Sigmoid colon (tissue), 7 donors: ENCODE data around the gene CHN2. TPM values are rescaled to one million over a fixed set of nuclear protein-coding genes. Genes with fewer than 3 reads are reported as not detected.
A peak's percentile ranks its signal among the peaks of the same experiment; 100 is the strongest.

ENCODE experiments used
- DNase-seq: peaks from one replicate; pipeline ENCODE4 v3.0.0-alpha.2; 2019
- H3K27ac ChIP-seq, 4 donors: fragments of 200-600 bp; sonication (generic); one replicate each; pipeline ENCODE4 v1.5.1; 2016 to 2019; ENCODE audit warnings: mild to moderate bottlenecking in 1 of 4
- H3K27me3 ChIP-seq, 3 donors: fragments of 200-600 bp; sonication (generic); one replicate each; pipeline ENCODE4 v1.5.1; 2019; ENCODE audit warnings: mild to moderate bottlenecking in 1 of 3
- H3K36me3 ChIP-seq, 4 donors: fragments of 200-600 bp; sonication (generic); one replicate each; pipeline ENCODE4 v1.5.1; 2016 to 2019
- H3K4me1 ChIP-seq, 4 donors: fragments of 200-600 bp; sonication (generic); one replicate each; pipeline ENCODE4 v1.5.1; 2017 to 2019
- H3K4me3 ChIP-seq, 4 donors: fragments of 200-600 bp; sonication (generic); one replicate each; pipeline ENCODE4 v1.5.1; 2017 to 2019; ENCODE audit warnings: mild to moderate bottlenecking in 2 of 4, moderate library complexity in 1 of 4
- H3K9me3 ChIP-seq, 4 donors: fragments of 200-600 bp in 3 of 4; sonication (generic) in 3 of 4; one replicate each; pipeline versions ENCODE4 v1.5.1 to v1.6.1; 2013 to 2019
- EP300 ChIP-seq, 4 donors: sonication (generic); formaldehyde crosslinking; IDR thresholded peaks; one replicate each; pipeline ENCODE4 v1.6.1; 2017; ENCODE audit warnings: antibody characterized with exemption in 4 of 4
- POLR2A ChIP-seq, 2 donors: fragments of 450-650 bp; IDR thresholded peaks; one replicate each; pipeline ENCODE4 v1.6.1; 2016; ENCODE audit warnings: antibody characterized with exemption in 2 of 2, mild to moderate bottlenecking in 2 of 2, moderate library complexity in 2 of 2
- POLR2AphosphoS5 ChIP-seq, 4 donors: sonication (generic); formaldehyde crosslinking; IDR thresholded peaks; one replicate each; pipeline ENCODE4 v1.6.1; 2017; ENCODE audit warnings: antibody characterized with exemption in 4 of 4
- WGBS, 2 donors: extraction: QIAGEN DNeasy Blood & Tissue Kit; methylation state at CpG; one replicate each; pipeline ENCODE4 v1.1.7; 2013; 5-methylcytosine and 5-hydroxymethylcytosine counted together
- intact Hi-C: fragments of 100-400 bp; cut with DNase I; formaldehyde crosslinking; loops from one replicate; pipeline ENCODE4 v1.15.1; 2023
- polyA plus RNA-seq, 3 donors: library from polyadenylated mRNA; stranded (reverse); fragments of 200-250 nt; gene quantifications; one replicate each; pipeline ENCODE4 v1.2.3, GENCODE V29; 2013
- total RNA-seq, 4 donors: library from RNA; depleted of rRNA; stranded (reverse); fragments of >200 nt; gene quantifications; one replicate each; pipeline ENCODE4 v1.1.0, GENCODE V29; 2016
- TF ChIP-seq, protein P1 (sequence below), 4 experiments: fragments of 450-650 bp in 3 of 4; fragments of 200-600 bp in 1 of 4; IDR thresholded peaks; one replicate each; pipeline ENCODE4 v1.5.1; 2016 to 2019; ENCODE audit warnings: antibody characterized with exemption in 4 of 4, mild to moderate bottlenecking in 3 of 4, moderate library complexity in 2 of 4
- donor health status: healthy with polysubstance abuse.
- donor health status: Bipolar disorder and iron deficiency.
- donor health status: healthy.

CHN2 gene
- total and polyA plus RNA-seq, 7 donors = 4.2 to 37.7 (median 15.8) TPM

DNA sequence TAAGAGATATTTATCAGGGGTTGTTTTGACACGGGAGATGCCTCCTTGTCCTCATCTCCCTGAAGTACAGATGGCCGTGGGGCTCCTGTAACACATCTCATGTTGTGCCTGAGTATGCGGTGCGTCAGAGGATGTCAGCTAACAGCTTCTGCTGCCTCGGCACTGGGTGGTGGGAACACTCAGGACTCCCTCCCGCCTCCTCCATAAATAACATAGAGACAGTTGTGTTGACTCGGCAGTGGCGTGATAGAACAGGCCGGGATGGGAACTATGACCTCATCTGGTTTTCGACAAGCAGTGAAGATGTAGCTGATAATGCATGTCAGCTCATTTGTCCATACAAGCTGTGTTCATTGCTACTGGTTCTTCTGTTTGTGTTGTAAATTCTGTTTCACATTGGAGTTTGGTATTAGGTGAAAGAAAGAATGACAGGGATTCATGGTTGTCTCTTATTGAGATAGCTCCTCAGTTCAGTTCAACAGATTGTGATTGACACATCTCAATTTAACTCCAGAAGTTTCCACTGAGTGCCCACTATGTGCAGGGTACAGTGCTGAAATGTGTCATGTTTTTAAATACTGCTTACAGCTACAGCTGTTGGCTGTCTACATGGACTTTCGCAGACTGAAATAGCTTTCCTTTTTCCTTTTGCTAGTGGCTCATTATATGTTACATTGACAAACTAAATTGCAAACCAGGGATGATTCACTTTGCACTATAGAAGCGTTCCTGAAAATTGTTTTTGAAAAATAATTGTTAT, 87.4 kb downstream of the CHN2 start:
- H3K27me3 ChIP-seq = no peaks in the 10 kb centered on the region
- H3K27ac ChIP-seq = no peak overlapping the region
- no peaks in the 10 kb centered on the region for H3K9me3 ChIP-seq
- no peaks in the 10 kb centered on the region for H3K4me1 ChIP-seq
- no peaks in the 10 kb centered on the region for H3K36me3 ChIP-seq
- no peak overlapping the region for H3K4me3 ChIP-seq
- 78 to 89% methylated on average over 12 of the region's 12 CpGs for WGBS, 2 donors
- peak; percentile 69 for DNase-seq
- TF ChIP-seq POLR2AphosphoS5 (IDR thresholded peaks at IDR 0.05) = peak in 1 of 4 donors; percentile 14
- no peak for TF ChIP-seq POLR2A (IDR thresholded peaks at IDR 0.05)
- intact Hi-C loops = no loop called here

DNA sequence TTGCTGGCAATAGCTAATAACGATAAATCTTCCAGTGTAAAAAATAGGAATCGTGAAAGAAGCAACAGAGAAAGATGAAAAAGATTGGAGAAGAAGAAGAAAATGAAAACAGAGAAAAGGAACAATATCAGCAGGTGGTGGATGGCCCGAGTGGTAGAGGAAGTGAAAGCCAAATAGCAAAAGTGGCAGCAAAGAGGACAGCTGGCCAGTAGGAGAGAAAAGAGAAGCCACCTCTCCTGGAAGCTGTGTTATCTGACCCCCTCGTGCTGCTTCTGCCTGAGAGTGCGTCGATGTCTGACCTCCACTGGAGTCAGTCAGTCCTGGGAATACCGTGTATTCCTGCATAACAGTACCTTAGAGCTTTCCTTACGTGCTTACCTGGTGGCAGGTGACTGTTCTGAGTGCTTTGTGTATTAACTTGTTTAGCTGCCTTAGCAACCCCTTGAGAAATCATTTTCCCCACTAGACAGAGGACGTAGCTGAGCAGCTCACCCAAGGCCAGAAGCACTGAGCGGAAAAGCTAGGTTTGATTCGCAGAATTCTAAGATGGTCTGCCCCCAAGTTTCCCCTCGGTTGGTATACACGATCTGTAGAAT, 88.3 kb downstream of the CHN2 start:
- H3K36me3 ChIP-seq = no peaks in the 10 kb centered on the region
- WGBS, 2 donors = 79 to 82% methylated on average over 13 of the region's 13 CpGs
- H3K27me3 ChIP-seq = no peaks in the 10 kb centered on the region
- no peak overlapping the region for H3K4me3 ChIP-seq
- no peaks in the 10 kb centered on the region for H3K9me3 ChIP-seq
- no peaks in the 10 kb centered on the region for H3K4me1 ChIP-seq
- DNase-seq = no peak
- no peak for TF ChIP-seq POLR2AphosphoS5 (IDR thresholded peaks at IDR 0.05)
- H3K27ac ChIP-seq = no peak overlapping the region
- intact Hi-C loops = no loop called here

DNA sequence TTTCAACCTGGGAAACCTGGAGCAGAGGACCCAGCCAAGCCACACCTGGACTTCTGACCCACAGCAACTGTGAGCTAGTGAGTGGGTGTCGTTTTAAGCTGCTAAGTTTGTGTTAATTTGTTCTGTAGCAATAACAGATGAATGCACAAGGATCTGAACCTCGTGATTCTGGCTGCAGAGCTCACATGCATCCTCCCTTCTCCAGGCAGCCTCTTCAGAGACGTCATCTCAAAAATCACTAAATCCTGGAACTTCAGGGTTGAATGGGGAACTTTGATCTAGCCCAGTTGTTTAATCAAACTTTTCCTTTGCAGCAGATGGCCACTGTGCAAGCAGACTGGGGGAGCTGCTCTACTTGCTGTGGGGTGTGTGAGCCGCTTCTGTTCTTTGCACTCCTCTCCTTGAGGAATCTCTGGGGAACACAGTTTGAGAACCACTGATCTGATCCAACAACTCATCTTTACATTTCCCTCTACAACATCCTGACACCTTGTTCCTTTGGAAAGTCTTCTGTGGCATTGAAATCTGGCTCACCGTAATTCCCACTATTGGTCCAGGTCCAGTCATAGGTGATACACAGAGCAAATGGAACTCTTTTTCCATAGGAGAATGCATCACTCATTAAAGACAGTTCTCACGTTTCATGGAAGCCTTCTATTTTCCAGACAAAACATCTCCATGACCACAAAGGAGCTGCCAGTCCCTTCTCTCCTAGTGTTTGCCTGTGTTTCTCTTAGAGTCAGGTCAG, 90.3 kb downstream of the CHN2 start:
- Histone ChIP-seq H3K36me3 (no peaks in the 10 kb centered on the region), H3K27me3 (no peaks in the 10 kb centered on the region), H3K4me1 (no peaks in the 10 kb centered on the region), H3K4me3 (no peak overlapping the region), H3K27ac (no peak overlapping the region), H3K9me3 (no peaks in the 10 kb centered on the region)
- TF ChIP-seq, protein P1, sequence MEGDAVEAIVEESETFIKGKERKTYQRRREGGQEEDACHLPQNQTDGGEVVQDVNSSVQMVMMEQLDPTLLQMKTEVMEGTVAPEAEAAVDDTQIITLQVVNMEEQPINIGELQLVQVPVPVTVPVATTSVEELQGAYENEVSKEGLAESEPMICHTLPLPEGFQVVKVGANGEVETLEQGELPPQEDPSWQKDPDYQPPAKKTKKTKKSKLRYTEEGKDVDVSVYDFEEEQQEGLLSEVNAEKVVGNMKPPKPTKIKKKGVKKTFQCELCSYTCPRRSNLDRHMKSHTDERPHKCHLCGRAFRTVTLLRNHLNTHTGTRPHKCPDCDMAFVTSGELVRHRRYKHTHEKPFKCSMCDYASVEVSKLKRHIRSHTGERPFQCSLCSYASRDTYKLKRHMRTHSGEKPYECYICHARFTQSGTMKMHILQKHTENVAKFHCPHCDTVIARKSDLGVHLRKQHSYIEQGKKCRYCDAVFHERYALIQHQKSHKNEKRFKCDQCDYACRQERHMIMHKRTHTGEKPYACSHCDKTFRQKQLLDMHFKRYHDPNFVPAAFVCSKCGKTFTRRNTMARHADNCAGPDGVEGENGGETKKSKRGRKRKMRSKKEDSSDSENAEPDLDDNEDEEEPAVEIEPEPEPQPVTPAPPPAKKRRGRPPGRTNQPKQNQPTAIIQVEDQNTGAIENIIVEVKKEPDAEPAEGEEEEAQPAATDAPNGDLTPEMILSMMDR (IDR thresholded peaks at IDR 0.05) = no peak
- TF ChIP-seq POLR2A (IDR thresholded peaks at IDR 0.05) (no peak), EP300 (IDR thresholded peaks at IDR 0.05) (no peak), POLR2AphosphoS5 (IDR thresholded peaks at IDR 0.05) (no peak)
- 72 to 75% methylated on average over 6 of the region's 6 CpGs for WGBS, 2 donors
- DNase-seq = no peak
- intact Hi-C loops = no loop called here

DNA sequence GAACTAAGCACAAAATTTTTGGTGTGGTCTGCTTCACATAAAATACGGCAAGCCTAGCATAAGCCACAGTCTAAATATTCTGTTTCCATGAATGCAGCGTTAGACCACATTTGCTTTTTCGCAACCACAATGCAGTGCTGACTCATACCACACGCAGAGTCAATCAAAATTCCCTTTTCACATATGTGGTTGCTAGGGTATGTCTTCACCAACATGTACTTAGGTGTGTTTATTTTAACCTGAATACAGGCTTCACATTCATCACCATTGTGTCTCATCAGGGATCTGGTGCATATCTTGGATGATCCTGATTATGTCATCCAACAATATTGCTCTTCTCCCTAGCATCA, 90.8 kb downstream of the CHN2 start:
- no peak for DNase-seq
- no peak overlapping the region for H3K27ac ChIP-seq
- intact Hi-C loops = no loop called here
- no peaks in the 10 kb centered on the region for H3K27me3 ChIP-seq
- no peak for TF ChIP-seq POLR2AphosphoS5 (IDR thresholded peaks at IDR 0.05)
- no peaks in the 10 kb centered on the region for H3K9me3 ChIP-seq
- H3K4me1 ChIP-seq = no peaks in the 10 kb centered on the region
- 52 to 83% methylated on average over 4 of the region's 4 CpGs for WGBS, 2 donors
- H3K36me3 ChIP-seq = no peaks in the 10 kb centered on the region
- no peak overlapping the region for H3K4me3 ChIP-seq

DNA sequence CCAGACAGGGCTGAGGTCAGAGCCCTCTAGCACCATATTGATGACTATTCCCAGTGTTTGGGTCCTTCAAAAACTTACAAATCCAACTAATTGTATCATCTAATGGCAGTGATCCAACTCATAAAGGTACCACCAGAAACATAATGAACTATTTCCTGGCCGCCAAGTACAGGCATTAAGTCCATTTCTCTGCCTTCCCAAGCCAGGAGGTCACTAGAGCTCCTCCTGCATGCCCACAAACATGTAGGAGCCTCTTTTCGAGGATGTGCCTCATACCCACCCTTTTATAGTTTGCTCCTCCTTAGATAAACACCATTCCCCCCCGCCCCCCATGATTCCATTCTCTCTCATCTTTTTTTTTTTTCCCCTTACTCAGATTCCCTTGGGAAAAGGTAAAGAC, 91.3 kb downstream of the CHN2 start:
- H3K27ac ChIP-seq = no peak overlapping the region
- TF ChIP-seq, protein P1 (IDR thresholded peaks at IDR 0.05) = no peak
- TF ChIP-seq EP300 (IDR thresholded peaks at IDR 0.05) (no peak), POLR2A (IDR thresholded peaks at IDR 0.05) (no peak), POLR2AphosphoS5 (IDR thresholded peaks at IDR 0.05) (no peak)
- intact Hi-C loops = no loop called here
- no peaks in the 10 kb centered on the region for H3K36me3 ChIP-seq
- no peak overlapping the region for H3K4me3 ChIP-seq
- H3K9me3 ChIP-seq = no peaks in the 10 kb centered on the region
- DNase-seq = no peak
- no peaks in the 10 kb centered on the region for H3K4me1 ChIP-seq
- no peaks in the 10 kb centered on the region for H3K27me3 ChIP-seq
- WGBS, 2 donors = 68 to 84% methylated on average over 3 of the region's 3 CpGs

DNA sequence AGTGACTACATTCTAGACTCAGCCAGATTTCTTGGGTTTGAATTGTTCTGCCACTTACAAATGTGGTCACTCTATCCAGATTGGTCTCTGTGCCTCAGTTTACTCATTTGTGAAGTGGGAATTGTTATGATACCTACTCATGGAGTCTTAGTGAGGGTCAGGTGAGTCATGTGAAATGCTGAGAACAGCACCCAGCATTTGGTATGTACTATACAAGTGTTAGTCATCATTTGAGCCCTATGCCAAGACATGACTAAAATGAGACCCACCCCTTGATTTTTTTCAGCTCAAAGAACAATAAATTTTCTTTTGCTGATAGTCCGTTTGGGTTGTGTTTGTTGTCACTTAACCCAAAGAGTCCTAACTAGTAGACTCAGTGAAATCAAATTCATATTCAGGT, 92.8 kb downstream of the CHN2 start:
- no peak overlapping the region for H3K27ac ChIP-seq
- 31 to 52% methylated on average over 1 of the region's 1 CpG for WGBS, 2 donors
- no peaks in the 10 kb centered on the region for H3K9me3 ChIP-seq
- intact Hi-C loops = no loop called here
- no peaks in the 10 kb centered on the region for H3K4me1 ChIP-seq
- no peaks in the 10 kb centered on the region for H3K36me3 ChIP-seq
- H3K27me3 ChIP-seq = no peaks in the 10 kb centered on the region
- no peak overlapping the region for H3K4me3 ChIP-seq
- no peak for DNase-seq
- TF ChIP-seq POLR2AphosphoS5 (IDR thresholded peaks at IDR 0.05) = no peak
- no peak for TF ChIP-seq EP300 (IDR thresholded peaks at IDR 0.05)
- no peak for TF ChIP-seq POLR2A (IDR thresholded peaks at IDR 0.05)
- TF ChIP-seq, protein P1 (IDR thresholded peaks at IDR 0.05) = no peak
